IMR-90 (cell line): ENCODE data around the gene TNP1. TPM values are rescaled to one million over a fixed set of nuclear protein-coding genes. Genes with fewer than 3 reads are reported as not detected.

Experiments used
- ATAC-seq: fragments of 200-7000 bp; cut with Tn5 transposase; 2 replicates; pipeline ENCODE4 v1.9.1; 2020; ENCODE audit warnings: low read depth, mild to moderate bottlenecking, moderate library complexity
- BruUV-seq: library from RNA; stranded (reverse); fragments of 400-500 nt; replicated peaks from 2 replicates; lab custom pipeline; 2021; lab: Mats Ljungman, UMichigan
- CTCF ChIA-PET: fragments of 300-600 bp; formaldehyde crosslinking; extraction: SDS; loops from one replicate; lab custom pipeline; 2021; ENCODE audit warnings: antibody characterized with exemption; lab: Yijun Ruan, JAX
- POLR2A ChIA-PET: fragments of 300-600 bp; sonication (Branson Sonifier 250); formaldehyde crosslinking; loops from one replicate; lab custom pipeline; 2022; ENCODE audit warnings: antibody characterized with exemption; ENCODE audit not compliant: unreplicated experiment; lab: Charles Lee
- DNase-seq: peaks from one replicate; pipeline ENCODE4 v3.0.0; 2013
- H2AFZ ChIP-seq: replicated peaks from 2 replicates; pipeline ENCODE3; 2013; ENCODE audit warnings: low read length, mild to moderate bottlenecking; ENCODE audit not compliant: poor library complexity
- H2AK5ac ChIP-seq: 2 replicates; pipeline ENCODE4 v1.6.1; 2013; ENCODE audit warnings: low read depth, low read length, inconsistent platforms
- H2AK9ac ChIP-seq: replicated peaks from 2 replicates; pipeline ENCODE3; 2013; ENCODE audit warnings: mild to moderate bottlenecking, low read depth, low read length, moderate library complexity; ENCODE audit not compliant: poor library complexity
- H2BK120ac ChIP-seq: 2 replicates; pipeline ENCODE4 v1.6.1; 2013; ENCODE audit warnings: low read depth, low read length, inconsistent platforms
- H2BK15ac ChIP-seq: 3 replicates; pipeline ENCODE4 v1.6.1; 2013; ENCODE audit warnings: low read depth, low read length, inconsistent platforms
- H2BK20ac ChIP-seq: 2 replicates; pipeline ENCODE4 v1.6.1; 2013; ENCODE audit warnings: low read depth, mild to moderate bottlenecking, inconsistent platforms, low read length, moderate library complexity
- H2BK5ac ChIP-seq: 2 replicates; pipeline ENCODE4 v1.6.1; 2013; ENCODE audit warnings: mild to moderate bottlenecking, low read depth, low read length, inconsistent platforms; ENCODE audit not compliant: poor library complexity, severe bottlenecking
- H3K14ac ChIP-seq: replicated peaks from 2 replicates; pipeline ENCODE4 v1.6.1; 2013; ENCODE audit warnings: low read depth, low read length, inconsistent platforms
- H3K18ac ChIP-seq: 2 replicates; pipeline ENCODE4 v1.6.1; 2013; ENCODE audit warnings: low read depth, low read length, control low read depth
- H3K23ac ChIP-seq: 2 replicates; pipeline ENCODE4 v1.6.1; 2013; ENCODE audit warnings: low read depth, low read length, inconsistent platforms
- H3K27ac ChIP-seq: 2 replicates; pipeline ENCODE4 v1.5.1; 2013; ENCODE audit warnings: mild to moderate bottlenecking, control low read depth, low read length; ENCODE audit not compliant: insufficient read depth
- H3K27me3 ChIP-seq: 2 replicates; pipeline ENCODE4 v1.6.1; 2013; ENCODE audit warnings: low read length; ENCODE audit not compliant: control insufficient read depth, insufficient read depth
- H3K36me3 ChIP-seq: 2 replicates; pipeline ENCODE4 v1.6.1; 2013; ENCODE audit warnings: low read length, mixed read lengths; ENCODE audit not compliant: control insufficient read depth, insufficient read depth
- H3K4ac ChIP-seq: 2 replicates; pipeline ENCODE4 v1.6.1; 2013; ENCODE audit warnings: low read depth, low read length, inconsistent platforms
- H3K4me1 ChIP-seq: 2 replicates; pipeline ENCODE4 v1.6.1; 2013; ENCODE audit warnings: low read length, mixed read lengths; ENCODE audit not compliant: control insufficient read depth, insufficient read depth
- H3K4me2 ChIP-seq: 2 replicates; pipeline ENCODE4 v1.6.1; 2013; ENCODE audit warnings: low read depth, mild to moderate bottlenecking, control low read depth, low read length, moderate library complexity
- H3K4me3 ChIP-seq: 2 replicates; pipeline ENCODE4 v1.5.1; 2013; ENCODE audit warnings: low read depth, mild to moderate bottlenecking, control low read depth, low read length, moderate library complexity; ENCODE audit not compliant: insufficient read depth
- H3K56ac ChIP-seq: 2 replicates; pipeline ENCODE4 v1.6.1; 2013; ENCODE audit warnings: low read length, inconsistent platforms; ENCODE audit not compliant: insufficient read depth; ENCODE audit errors: extremely low read depth
- H3K79me1 ChIP-seq, 2 experiments: 2 replicates each; pipeline ENCODE4 v1.6.1; 2013; ENCODE audit warnings: low read length in 2 of 2, inconsistent platforms in 1 of 2, low read depth in 1 of 2
- H3K9ac ChIP-seq: 2 replicates; pipeline ENCODE4 v1.6.1; 2013; ENCODE audit warnings: low read depth, low read length, control low read depth
- H3K9me1 ChIP-seq: 2 replicates; pipeline ENCODE4 v1.6.1; 2013; ENCODE audit warnings: low read length, inconsistent platforms; ENCODE audit not compliant: insufficient read depth
- H3K9me3 ChIP-seq: 2 replicates; pipeline ENCODE4 v1.6.1; 2013; ENCODE audit warnings: low read length; ENCODE audit not compliant: control insufficient read depth, insufficient read depth
- H4K20me1 ChIP-seq: 2 replicates; pipeline ENCODE4 v1.6.1; 2013; ENCODE audit warnings: low read length, inconsistent platforms; ENCODE audit not compliant: insufficient read depth
- H4K5ac ChIP-seq: 2 replicates; pipeline ENCODE4 v1.6.1; 2013; ENCODE audit warnings: mild to moderate bottlenecking, low read depth, low read length, control low read depth
- H4K8ac ChIP-seq, 2 experiments: 2 replicates each; pipeline ENCODE4 v1.6.1; 2013; ENCODE audit warnings: low read depth in 2 of 2, low read length in 2 of 2, control low read depth in 1 of 2, inconsistent platforms in 1 of 2
- H4K91ac ChIP-seq: 2 replicates; pipeline ENCODE4 v1.6.1; 2013; ENCODE audit warnings: low read depth, low read length, inconsistent platforms; ENCODE audit not compliant: insufficient read depth
- BHLHE40 ChIP-seq: fragments of 150-350 bp; IDR thresholded peaks from 2 replicates; pipeline ENCODE4 v1.6.1; 2016; ENCODE audit warnings: mild to moderate bottlenecking, low read depth, low read length
- CHD1 ChIP-seq: IDR thresholded peaks from 2 replicates; pipeline ENCODE4 v1.6.1; 2012; ENCODE audit warnings: low read depth, low read length, improper control_type of control experiment
- ELK1 ChIP-seq: fragments of 150-350 bp; IDR thresholded peaks from 2 replicates; pipeline ENCODE4 v1.6.1; 2016; ENCODE audit warnings: low read depth, mild to moderate bottlenecking, low read length, moderate library complexity, borderline replicate concordance
- FOS ChIP-seq: fragments of 150-350 bp; IDR thresholded peaks from 2 replicates; pipeline ENCODE4 v1.6.1; 2016; ENCODE audit warnings: low read depth, low read length
- MAFK ChIP-seq: IDR thresholded peaks from 2 replicates; pipeline ENCODE4 v1.6.1; 2012; ENCODE audit warnings: low read depth, low read length, improper control_type of control experiment
- NFE2L2 ChIP-seq: fragments of 150-350 bp; IDR thresholded peaks from 2 replicates; pipeline ENCODE4 v1.6.1; 2016; ENCODE audit warnings: low read depth, mild to moderate bottlenecking, low read length
- POLR2A ChIP-seq: IDR thresholded peaks from 2 replicates; pipeline ENCODE4 v1.6.1; 2012; ENCODE audit warnings: mild to moderate bottlenecking, low read depth, low read length
- RAD21 ChIP-seq: IDR thresholded peaks from 2 replicates; pipeline ENCODE4 v1.6.1; 2012; ENCODE audit warnings: low read length, improper control_type of control experiment
- RCOR1 ChIP-seq: IDR thresholded peaks from 2 replicates; pipeline ENCODE4 v1.6.1; 2012; ENCODE audit warnings: mild to moderate bottlenecking, low read length, improper control_type of control experiment; ENCODE audit not compliant: insufficient replicate concordance
- RFX5 ChIP-seq: IDR thresholded peaks from 2 replicates; pipeline ENCODE4 v1.8.0; 2012; ENCODE audit warnings: low read depth, mild to moderate bottlenecking, low read length, moderate library complexity
- SMC3 ChIP-seq: fragments of 150-350 bp; IDR thresholded peaks from 2 replicates; pipeline ENCODE4 v1.6.1; 2016; ENCODE audit warnings: low read depth, mild to moderate bottlenecking, antibody characterized with exemption, low read length, moderate library complexity
- WGBS, 2 experiments: methylation state at CpG; one replicate each; pipeline versions ENCODE4 v1.1.5 to v1.1.7; 2013; ENCODE audit warnings: missing lambda C conversion rate in 2 of 2; ENCODE audit not compliant: insufficient read length in 1 of 2; ENCODE audit errors: extremely low coverage in 2 of 2; 5-methylcytosine and 5-hydroxymethylcytosine counted together
- dilution Hi-C: fragments of 300-500 bp; cut with HindIII; formaldehyde crosslinking; loops from one replicate; pipeline ENCODE4 v1.14.3; 2018; ENCODE audit warnings: low sequenced_read_pairs; ENCODE audit not compliant: unreplicated experiment
- in situ Hi-C: fragments of 300-500 bp; cut with MboI; formaldehyde crosslinking; loops from 3 replicates; pipeline ENCODE4 v1.14.3; 2019; ENCODE audit warnings: low sequenced_read_pairs, inconsistent platforms, mixed read lengths
- intact Hi-C: fragments of 100-400 bp; cut with micrococcal nuclease; formaldehyde crosslinking; loops from 2 replicates; pipeline ENCODE4 v1.10.0; 2022
- polyA plus RNA-seq, 3 experiments: library from polyadenylated mRNA; depleted of rRNA; stranded (reverse); fragments of >200 nt; gene quantifications; 2 replicates each; pipeline ENCODE4 v1.2.3, GENCODE V29; 2012; ENCODE audit warnings: low replicate concordance in 1 of 3
- total RNA-seq: library from RNA; depleted of rRNA; stranded (reverse); fragments of >200 nt; gene quantifications from 2 replicates; pipeline ENCODE4 v1.2.3, GENCODE V29; 2012
- TF ChIP-seq, protein P1 (sequence below): conservative IDR thresholded peaks from 2 replicates; pipeline ENCODE4 v1.5.1; 2012; ENCODE audit warnings: mild to moderate bottlenecking, low read depth, low read length, improper control_type of control experiment
- TF ChIP-seq, protein P2 (sequence below): fragments of 150-350 bp; IDR thresholded peaks from 2 replicates; pipeline ENCODE4 v1.6.1; 2017; ENCODE audit warnings: mild to moderate bottlenecking, antibody characterized with exemption, low read length, low read depth

Gene TNP1
- total and polyA plus RNA-seq, 2 of the 4 experiments (the other 2 are of a cell fraction): not detected

GRCh38 chr2:216839688-216840087 is 20.2 kb downstream of the TNP1 start:
- H3K14ac ChIP-seq: no peak overlapping the region
- H3K4ac ChIP-seq: no peak overlapping the region
- H3K9me3 ChIP-seq: peaks cover 2% of the 10 kb centered on the region; the same call in 1 of the 2 replicates
- BruUV-seq: no TSS peak
- H4K5ac ChIP-seq: no peak overlapping the region
- CTCF ChIA-PET: no interaction called here
- H2BK20ac ChIP-seq: no peak overlapping the region
- POLR2A ChIA-PET: no interaction called here
- H4K20me1 ChIP-seq: no peaks in the 10 kb centered on the region
- no peak overlapping the region for H3K18ac ChIP-seq
- in situ Hi-C loops: no loop called here
- no peak overlapping the region for H2AK9ac ChIP-seq
- H2BK5ac ChIP-seq: no peak overlapping the region
- H2AK5ac ChIP-seq: no peak overlapping the region
- no peak overlapping the region for H4K8ac ChIP-seq
- H3K36me3 ChIP-seq: no peaks in the 10 kb centered on the region
- H3K9me1 ChIP-seq: 0 out of 2 replicates have a peak, but pooled peaks cover 4% of the 10 kb centered on the region
- no peaks in the 10 kb centered on the region for H3K79me1 ChIP-seq
- H3K4me1 ChIP-seq: peaks cover 5% of the 10 kb centered on the region; the same call in 1 of the 2 replicates
- no peak overlapping the region for H3K27ac ChIP-seq
- H3K27me3 ChIP-seq: no peaks in the 10 kb centered on the region
- H3K9ac ChIP-seq: no peak overlapping the region
- H4K91ac ChIP-seq: no peak overlapping the region
- no peak overlapping the region for H3K4me3 ChIP-seq
- intact Hi-C loops: no loop called here
- no peak overlapping the region for H2BK120ac ChIP-seq
- ATAC-seq (no peak), DNase-seq (no peak)
- dilution Hi-C loops: no loop called here
- no peak overlapping the region for H2BK15ac ChIP-seq
- 100% methylated on average over 1 of the region's 3 CpGs; no CpG with 5 or more reads in 1 of the 2 experiments for WGBS, 2 experiments
- no peak overlapping the region for H2AFZ ChIP-seq
- TF ChIP-seq MAFK: no peak
- no peak for TF ChIP-seq CHD1
- TF ChIP-seq RAD21: no peak
- no peak for TF ChIP-seq FOS
- no peak for TF ChIP-seq POLR2A
- TF ChIP-seq NFE2L2: no peak
- TF ChIP-seq RFX5: no peak
- TF ChIP-seq RCOR1: no peak
- no peak for TF ChIP-seq SMC3
- no peak for TF ChIP-seq ELK1
- TF ChIP-seq, protein P1, sequence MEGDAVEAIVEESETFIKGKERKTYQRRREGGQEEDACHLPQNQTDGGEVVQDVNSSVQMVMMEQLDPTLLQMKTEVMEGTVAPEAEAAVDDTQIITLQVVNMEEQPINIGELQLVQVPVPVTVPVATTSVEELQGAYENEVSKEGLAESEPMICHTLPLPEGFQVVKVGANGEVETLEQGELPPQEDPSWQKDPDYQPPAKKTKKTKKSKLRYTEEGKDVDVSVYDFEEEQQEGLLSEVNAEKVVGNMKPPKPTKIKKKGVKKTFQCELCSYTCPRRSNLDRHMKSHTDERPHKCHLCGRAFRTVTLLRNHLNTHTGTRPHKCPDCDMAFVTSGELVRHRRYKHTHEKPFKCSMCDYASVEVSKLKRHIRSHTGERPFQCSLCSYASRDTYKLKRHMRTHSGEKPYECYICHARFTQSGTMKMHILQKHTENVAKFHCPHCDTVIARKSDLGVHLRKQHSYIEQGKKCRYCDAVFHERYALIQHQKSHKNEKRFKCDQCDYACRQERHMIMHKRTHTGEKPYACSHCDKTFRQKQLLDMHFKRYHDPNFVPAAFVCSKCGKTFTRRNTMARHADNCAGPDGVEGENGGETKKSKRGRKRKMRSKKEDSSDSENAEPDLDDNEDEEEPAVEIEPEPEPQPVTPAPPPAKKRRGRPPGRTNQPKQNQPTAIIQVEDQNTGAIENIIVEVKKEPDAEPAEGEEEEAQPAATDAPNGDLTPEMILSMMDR: no peak
- TF ChIP-seq, protein P2, sequence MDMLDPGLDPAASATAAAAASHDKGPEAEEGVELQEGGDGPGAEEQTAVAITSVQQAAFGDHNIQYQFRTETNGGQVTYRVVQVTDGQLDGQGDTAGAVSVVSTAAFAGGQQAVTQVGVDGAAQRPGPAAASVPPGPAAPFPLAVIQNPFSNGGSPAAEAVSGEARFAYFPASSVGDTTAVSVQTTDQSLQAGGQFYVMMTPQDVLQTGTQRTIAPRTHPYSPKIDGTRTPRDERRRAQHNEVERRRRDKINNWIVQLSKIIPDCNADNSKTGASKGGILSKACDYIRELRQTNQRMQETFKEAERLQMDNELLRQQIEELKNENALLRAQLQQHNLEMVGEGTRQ: no peak
- TF ChIP-seq BHLHE40: no peak
- no peak overlapping the region for H3K23ac ChIP-seq
- H3K4me2 ChIP-seq: no peak overlapping the region
- no peak overlapping the region for H3K56ac ChIP-seq
